DLD1 (cell line): ENCODE data around the gene TCEANC2.

Experiments
- in situ Hi-C: cut with HindIII; loops from 2 replicates; pipeline ENCODE4 v1.10.0; 2017; ENCODE audit warnings: low sequenced_read_pairs

TCEANC2 gene

DNA sequence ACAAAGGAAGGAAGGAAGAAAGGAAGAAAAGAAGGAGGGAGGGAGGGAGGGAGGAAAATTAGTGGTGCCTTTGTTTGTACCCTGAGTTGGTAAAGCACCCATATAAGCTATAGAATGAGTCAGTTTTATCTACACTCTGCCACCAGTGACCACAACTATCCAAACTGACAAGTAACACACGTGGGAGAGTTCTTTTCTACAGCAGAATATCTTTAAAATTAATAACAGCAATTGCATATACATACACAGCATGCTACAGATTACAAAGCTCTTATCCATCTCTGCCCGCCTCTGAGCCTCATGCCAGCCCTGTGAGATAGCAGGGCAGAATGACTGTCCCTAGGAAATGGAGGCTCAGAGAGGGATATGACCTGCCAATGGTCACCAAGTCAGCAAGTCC lies 79.1 kb downstream of the TCEANC2 start:
- in situ Hi-C loops = no loop called here

DNA sequence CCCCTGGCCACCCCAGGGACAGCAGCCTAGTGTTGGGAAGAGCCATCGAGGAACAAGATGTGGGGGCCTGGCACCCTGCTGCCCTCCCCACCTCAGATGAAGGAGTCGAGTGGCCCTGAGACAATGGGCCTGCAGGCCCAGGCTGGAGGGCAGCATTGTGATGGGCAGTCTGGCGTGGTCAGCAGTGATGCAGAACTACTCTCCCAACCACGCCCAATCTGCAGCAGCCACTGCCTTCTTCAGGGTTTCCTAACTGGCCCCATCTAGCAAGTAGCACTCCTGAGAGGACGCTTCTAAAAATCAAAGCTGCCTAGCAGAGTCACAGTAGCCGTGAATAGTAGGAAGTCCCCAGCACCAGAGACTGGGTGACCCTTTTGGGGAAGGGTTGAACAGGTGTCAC lies 80.9 kb downstream of the TCEANC2 start:
- in situ Hi-C loops = no loop called here

DNA sequence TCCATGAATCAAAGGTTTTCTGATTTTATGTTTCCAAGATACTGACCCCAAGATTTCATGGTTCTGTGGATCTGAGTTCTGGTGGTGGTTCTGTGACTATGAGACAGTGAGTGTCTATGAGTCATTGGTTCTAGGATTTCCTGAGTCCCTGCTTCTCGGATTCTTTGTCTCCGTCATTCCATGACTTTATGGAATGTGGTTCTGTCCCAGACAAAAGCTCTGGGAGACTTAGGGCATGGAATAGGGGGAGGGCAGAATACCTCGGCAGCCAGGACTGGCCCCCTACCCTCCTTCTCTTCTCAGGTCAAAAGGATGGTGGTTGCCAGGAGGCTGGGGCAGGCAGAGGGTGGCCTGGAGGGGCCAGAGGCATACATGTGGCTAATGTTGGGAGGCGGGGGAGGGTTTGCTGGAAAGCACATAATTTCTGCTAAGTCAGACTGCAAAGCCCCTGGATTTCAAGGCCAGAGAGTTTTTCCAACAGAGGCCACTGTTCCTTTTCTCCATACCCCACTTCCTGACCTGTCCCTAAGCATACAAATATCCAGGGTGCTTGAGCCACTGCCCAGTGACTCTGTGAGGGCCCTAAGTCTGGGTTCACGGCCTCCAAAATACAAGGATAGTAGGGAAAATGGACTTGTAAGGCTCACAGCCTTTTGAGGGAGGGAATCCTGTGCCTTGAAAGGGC lies 82.2 kb downstream of the TCEANC2 start:
- in situ Hi-C loops = no loop called here

DNA sequence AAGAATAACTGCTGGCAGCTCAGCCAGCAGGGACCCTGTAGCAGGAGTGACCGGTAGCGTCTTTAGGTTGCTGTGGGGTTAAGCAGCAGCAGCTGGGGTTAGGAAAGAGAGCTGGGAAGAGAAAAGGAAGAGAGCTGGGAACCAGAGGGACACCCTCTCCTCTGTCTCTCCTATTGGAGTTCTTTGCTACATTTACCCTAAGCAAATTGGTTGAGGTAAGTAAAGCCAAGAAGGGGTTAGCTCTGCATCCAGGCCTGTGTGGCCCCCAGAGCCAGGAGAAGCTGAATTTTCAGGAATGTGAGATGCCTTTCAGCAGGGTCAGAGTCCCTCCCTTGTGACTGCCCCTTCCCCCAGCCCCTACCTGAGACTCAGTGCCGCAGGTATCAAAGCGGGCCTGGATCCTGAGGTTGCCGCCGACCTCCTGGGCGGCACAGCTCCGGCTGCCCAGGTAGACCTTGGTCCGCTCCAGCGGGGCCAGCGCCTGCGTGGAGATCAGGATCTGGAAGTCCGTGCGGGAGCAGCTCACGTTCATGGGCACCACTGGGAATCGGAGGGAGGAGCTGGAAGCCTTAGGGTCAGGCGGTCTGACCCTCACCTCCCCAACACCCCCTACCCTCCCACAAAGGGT lies 83.0 kb downstream of the TCEANC2 start:
- in situ Hi-C loops = no loop called here

DNA sequence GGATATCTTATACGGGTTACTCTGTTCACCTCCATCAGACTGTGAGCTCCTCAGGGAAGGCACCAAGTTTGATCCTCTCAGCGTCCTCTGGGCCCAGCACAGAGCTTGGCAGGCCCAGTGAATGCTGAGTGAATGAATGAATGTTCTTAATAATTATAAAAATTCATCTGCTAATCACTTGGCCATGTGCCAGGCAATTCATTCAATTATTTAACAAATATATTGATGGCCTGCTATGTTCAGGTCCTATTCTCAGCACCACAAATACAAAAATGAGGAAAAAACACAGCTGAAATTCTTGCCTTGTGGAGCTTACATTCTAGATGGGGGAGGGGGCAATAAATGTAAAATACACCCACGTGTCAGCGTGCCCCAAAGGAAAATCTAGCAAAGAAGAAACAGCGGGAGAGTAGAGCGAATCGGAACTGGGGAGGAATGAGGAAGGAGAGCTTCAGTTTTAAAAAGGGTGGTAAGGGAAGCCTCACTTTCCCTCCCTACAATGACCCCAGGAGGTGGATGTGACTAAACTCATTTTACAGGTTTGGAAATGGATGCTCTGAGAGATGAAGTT lies 83.6 kb downstream of the TCEANC2 start:
- in situ Hi-C loops = no loop called here

DNA sequence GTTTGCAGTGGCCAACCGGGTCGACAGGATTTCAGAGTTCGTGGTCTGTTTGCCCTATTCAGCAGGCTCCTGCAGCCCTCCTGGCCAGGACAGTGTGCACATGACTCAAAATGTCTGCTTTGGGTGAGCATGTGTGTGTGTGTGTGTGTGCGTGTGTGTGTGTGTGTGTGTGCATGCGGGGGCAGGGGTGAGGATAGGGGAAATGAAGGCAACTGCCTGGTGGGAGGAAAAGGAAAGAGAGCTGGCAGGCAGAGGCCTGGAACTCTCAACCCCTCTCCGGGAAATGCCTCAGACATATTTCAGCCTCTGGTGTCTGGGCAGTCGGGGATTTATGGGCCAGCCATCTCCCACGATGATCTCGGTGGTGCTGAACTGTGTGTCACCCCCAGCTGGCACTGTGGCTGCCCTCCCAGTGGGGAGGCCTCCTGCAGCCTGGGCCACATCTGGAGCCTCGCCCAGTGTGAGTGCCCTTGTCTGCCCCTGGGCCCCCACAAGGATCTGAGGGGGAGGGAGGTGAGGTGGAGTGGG lies 84.2 kb downstream of the TCEANC2 start:
- in situ Hi-C loops = no loop called here

DNA sequence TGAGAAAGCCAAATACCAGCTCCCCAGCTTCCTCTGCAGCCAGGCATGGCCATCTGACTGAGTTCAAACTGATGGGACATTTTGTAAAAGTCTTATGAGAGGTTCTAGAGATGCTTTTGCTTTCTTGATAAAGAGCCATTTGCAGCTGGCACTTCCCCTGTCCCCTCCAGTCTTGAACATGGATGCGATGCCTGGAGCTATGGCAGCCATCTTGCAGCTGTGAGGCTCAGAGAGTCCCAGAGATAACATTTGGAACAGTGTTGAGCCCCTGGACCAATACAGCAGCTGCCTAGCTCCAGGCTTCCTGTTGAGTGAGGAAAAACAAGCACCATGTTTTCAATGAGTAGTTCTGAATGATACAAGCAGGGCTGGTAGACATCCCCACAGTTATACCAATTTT lies 85.6 kb downstream of the TCEANC2 start:
- in situ Hi-C loops = no loop called here

DNA sequence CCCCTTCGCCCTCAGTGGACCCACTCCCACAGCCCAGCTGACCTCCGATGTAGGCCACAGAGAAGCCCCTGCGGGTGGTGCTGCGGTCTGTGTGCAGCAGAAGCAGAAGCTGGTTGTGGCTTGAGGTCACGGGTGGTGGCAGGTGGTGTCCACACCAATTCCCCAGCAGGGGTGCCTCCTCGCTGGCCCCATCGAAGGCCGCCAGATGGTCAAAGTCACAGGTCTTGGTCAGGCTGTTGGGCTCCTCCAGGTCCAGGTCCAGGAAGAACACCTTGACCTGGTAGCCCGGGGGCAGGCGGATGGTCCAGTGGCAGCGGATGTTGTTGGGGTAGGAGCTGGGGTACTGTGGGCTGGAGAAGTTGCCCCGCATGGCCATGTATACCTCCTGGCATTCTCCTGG lies 86.3 kb downstream of the TCEANC2 start:
- in situ Hi-C loops = no loop called here

DNA sequence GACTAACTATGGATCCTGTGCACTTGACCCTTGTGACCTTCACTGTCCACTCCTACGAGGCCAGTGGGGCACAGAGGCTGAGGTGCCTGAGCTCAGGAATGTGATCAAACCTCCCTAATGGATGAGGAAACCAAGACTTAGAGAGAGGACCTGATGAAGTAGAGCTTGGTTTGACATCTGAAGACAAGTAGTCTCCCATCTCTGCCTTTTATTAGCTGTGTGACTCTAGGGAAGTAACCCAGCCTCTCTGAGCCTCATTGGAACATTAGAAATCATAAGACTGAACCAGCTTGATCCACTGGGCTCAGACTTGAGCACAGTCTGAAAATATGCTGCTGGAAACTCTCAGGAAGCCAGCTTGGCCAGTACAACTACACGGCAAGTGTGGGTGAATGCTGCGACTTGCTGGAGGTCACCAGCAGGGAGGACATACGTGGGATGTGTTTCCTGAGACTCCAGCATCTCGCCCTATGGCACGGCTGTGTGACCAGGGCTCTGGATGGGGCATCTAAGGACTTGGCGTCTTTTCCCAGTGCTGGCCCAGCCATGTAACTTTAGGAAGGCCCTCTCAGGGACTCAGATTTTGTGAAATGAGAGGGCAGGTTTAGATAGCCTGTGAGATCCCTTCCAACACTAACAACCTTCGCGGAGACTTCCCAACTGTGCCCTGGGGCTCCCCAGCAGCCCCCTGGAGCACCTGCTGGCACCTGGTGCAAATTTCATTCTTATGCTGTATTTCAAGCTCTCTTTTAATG lies 88.9 kb downstream of the TCEANC2 start:
- in situ Hi-C loops = no loop called here

DNA sequence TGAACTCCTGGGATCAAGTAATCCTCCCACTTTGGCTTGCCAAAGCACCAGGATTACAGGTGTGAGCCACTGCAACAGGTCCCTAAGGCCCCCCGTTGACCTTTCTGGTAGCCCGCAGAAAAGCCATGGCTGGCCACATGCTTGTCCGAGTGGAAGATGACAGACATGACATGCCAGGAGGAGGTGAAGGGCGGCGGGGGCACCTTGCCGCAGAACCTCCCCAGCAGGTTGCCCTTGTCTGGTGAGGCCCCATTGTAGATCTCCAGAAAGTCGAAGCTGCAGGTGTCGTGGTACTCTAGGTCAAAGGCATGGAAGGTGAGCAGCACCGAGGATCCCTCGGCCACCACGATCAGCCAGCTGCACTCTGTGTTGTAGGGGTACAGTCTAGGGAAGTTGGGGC lies 91.0 kb downstream of the TCEANC2 start:
- in situ Hi-C loops = no loop called here

DNA sequence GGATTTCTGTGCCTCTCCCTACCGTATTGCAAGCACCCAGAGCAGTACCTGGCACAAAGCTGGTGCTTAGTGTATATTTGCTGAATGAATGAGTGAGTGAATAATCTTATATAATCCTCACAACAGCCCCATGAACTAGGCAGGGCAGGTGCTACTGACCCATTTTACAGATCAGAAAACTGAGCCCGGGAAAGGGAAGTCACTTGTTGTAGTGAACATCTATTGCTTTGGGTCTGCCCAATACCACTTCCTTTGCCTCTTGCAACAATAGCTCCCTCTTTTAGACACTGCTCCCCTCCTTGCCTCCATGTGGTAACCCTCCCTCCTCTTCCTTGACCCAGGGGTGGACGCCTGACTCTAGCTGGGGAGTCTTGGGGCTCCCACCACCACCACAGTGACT lies 96.3 kb downstream of the TCEANC2 start:
- in situ Hi-C loops = no loop called here

DNA sequence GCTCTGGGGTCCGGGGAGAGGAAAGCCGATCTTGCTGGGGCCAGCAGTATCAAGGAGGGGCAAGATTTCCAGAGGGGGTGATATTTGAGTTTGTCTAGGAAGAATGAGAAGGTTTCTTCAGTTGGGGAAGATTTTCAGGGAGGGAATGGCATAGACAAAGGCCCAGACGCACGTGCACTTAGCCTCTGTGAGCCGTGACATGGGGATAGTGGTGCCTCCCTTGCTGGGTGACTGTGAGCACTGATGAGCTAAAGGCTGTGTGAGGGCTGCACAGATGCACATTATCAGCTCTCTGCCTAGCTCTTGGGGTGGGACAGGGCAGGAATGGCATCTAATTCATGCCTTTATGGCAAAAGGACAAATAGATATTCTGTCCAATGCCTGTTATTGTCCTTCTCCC lies 97.6 kb downstream of the TCEANC2 start:
- in situ Hi-C loops = no loop called here

DNA sequence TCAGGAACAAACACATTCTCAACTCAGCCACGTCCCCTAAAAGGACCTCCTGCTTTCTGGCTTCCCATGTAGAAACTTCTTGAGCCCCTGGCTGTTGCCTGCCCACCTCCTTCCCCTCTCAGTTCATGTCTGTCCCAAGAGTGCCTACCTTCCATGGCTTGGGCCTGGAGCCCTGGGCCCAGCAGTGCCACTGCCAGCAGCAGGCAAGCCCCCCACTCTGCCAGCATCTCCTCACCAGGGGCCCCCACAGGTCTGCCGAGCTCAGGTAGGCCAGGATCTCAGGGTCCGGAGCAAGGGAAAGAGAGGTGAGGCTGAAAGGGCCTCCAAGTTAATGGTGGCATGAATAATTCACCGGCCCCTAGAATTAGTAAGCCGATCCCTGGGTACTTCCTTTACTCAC lies 99.3 kb downstream of the TCEANC2 start, which contains the start of gene CDCP2:
Gene CDCP2, minus strand, starts transcription at position 305 of the 400 bp plus-strand sequence. Its CDS starts 78 bp downstream, at position 227.
- in situ Hi-C loops = no loop called here

DNA sequence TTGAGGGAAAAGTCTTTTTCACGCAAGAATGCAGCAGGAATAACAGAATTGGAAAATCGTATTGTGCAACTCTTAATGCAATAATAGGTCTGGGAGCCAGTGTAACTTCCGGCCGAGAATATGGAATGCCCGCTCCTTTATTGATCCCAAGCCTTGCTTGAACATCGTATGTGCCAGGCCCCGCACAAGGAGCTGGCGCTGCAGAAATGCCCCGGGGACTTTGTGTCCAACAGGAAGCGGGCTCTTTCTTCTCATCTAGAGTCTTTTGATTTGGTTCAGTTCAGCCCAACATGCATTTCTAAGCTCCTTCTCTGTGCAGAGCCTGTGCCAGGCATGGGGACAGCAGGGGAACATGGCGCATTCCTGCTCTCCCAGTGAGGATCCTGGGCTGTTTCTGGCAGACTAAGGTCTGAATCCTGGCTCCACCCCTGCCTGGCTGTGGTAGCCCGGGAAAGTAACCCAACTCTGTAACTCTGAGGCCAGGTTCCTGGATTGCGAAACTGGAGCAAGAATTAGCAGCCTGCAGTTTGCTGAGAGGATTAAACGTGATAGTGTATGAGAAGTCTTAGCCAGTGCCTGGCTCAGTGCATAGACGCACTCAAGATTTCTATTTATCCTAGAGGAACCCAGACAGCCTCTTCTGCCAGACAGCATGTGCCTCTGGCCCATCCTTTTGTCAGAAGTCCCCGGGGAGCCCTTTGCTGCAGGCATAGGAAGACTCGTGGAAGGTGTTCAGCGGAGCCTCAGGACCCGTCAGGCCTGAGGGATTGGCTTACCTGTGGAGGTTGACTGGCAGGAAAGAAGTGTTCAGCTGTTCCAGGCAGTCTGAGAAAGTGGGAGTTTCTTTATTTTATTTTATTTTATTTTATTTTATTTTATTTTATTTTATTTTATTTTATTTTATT lies 100.4 kb downstream of the TCEANC2 start:
- in situ Hi-C loops = no loop called here
